ENCODE data around the gene MRPL17.

- TF ChIP-seq CTCF (IDR thresholded peaks at IDR 0.05; ENCODE audit: low read length), result no peak
- TF ChIP-seq EZH2 (IDR thresholded peaks at IDR 0.05; ENCODE audit: borderline replicate concordance, low read length), result no peak
Measured at GRCh38 chr11:6635082-6635932, 47.8 kb downstream of the MRPL17 start.
